ENCODE results near the gene CHD9NB. TPM values are rescaled to one million over a fixed set of nuclear protein-coding genes. Genes with fewer than 3 reads are reported as not detected.

The CHD9NB gene
- total RNA-seq, 4 donors from 2014 or later: 4.6 to 15.4 (median 10.0) TPM

GRCh38 chr16:53031323-53031942 lies 21.3 kb downstream of the CHD9NB start:
- TF ChIP-seq POLR2A (IDR thresholded peaks at IDR 0.05): no peak
- TF ChIP-seq, protein P1, sequence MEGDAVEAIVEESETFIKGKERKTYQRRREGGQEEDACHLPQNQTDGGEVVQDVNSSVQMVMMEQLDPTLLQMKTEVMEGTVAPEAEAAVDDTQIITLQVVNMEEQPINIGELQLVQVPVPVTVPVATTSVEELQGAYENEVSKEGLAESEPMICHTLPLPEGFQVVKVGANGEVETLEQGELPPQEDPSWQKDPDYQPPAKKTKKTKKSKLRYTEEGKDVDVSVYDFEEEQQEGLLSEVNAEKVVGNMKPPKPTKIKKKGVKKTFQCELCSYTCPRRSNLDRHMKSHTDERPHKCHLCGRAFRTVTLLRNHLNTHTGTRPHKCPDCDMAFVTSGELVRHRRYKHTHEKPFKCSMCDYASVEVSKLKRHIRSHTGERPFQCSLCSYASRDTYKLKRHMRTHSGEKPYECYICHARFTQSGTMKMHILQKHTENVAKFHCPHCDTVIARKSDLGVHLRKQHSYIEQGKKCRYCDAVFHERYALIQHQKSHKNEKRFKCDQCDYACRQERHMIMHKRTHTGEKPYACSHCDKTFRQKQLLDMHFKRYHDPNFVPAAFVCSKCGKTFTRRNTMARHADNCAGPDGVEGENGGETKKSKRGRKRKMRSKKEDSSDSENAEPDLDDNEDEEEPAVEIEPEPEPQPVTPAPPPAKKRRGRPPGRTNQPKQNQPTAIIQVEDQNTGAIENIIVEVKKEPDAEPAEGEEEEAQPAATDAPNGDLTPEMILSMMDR (IDR thresholded peaks at IDR 0.05): no peak
- H3K4me3 ChIP-seq (ENCODE audit: low read depth, poor library complexity, severe bottlenecking): no peak overlapping the region
- DNase-seq (ENCODE audit: low spot score in 2 of 2): no peak
- 47 to 51% methylated on average over 2 of the region's 2 CpGs for WGBS, 2 donors
- intact Hi-C loops (cut with DNase I; ENCODE audit: low total_unique reads): no loop called here

GRCh38 chr16:53029971-53030370 lies 22.7 kb downstream of the CHD9NB start:
- 72 to 83% methylated on average over 3 of the region's 3 CpGs for WGBS, 2 donors
- no peak overlapping the region for H3K4me3 ChIP-seq (ENCODE audit: low read depth, poor library complexity, severe bottlenecking)
- TF ChIP-seq, protein P1 (IDR thresholded peaks at IDR 0.05): no peak
- no peak for TF ChIP-seq POLR2A (IDR thresholded peaks at IDR 0.05)
- intact Hi-C loops (cut with DNase I; ENCODE audit: low total_unique reads): no loop called here
- no peak for DNase-seq (ENCODE audit: low spot score in 2 of 2)

DNA sequence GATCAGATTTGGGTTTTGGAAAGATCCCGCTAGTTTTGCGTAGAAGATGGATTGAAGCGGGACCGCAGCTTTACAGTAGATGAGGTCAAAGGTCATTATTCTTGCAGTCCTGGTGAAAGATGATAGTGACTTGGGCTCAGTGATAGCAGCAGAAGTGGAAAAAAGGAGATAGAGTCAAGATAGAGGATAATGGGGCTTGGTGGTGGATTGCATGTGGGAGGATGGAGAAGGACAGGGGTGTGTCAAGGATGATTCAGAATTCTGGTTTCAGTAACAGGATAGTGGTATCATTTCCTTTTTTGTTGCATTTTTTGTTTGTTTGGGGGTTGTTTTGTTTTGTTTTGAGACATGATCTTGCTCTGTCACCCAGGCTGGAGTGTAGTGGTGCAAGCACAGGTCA lies 28.7 kb downstream of the CHD9NB start:
- DNase-seq (ENCODE audit: low spot score in 2 of 2): no peak
- WGBS, 2 donors: 95 to 98% methylated on average over 4 of the region's 4 CpGs
- intact Hi-C loops (cut with DNase I; ENCODE audit: low total_unique reads): loop anchor here (5.0 kb wide), 1 partner anchor 832 kb away; no protein-coding TSS in a partner anchor
- TF ChIP-seq, protein P1 (IDR thresholded peaks at IDR 0.05): no peak
- TF ChIP-seq POLR2A (IDR thresholded peaks at IDR 0.05): no peak
- H3K4me3 ChIP-seq (ENCODE audit: low read depth, poor library complexity, severe bottlenecking): no peak overlapping the region

DNA sequence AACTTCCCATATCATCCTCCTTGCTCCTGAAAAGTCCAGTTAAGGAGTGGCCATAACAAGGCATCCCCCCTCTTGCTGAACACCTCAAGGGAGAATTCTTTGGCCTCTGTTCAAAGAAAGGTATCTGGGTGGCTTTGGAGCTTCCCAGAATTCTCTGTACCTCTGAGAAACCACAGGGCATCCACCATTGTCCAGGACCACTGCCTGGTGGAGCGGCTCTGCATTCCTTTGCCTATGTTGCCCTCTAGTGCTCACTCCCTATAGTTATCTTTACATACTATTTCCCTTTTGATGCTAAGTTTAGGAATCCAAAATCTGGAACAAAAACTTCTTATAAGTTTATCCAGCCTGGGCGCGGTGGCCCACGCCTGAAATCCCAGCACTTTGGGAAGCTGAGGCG lies 30.3 kb downstream of the CHD9NB start:
- no peak for DNase-seq (ENCODE audit: low spot score in 2 of 2)
- no peak overlapping the region for H3K4me3 ChIP-seq (ENCODE audit: low read depth, poor library complexity, severe bottlenecking)
- intact Hi-C loops (cut with DNase I; ENCODE audit: low total_unique reads): loop anchor here (5.0 kb wide), 1 partner anchor 830 kb away; no protein-coding TSS in a partner anchor
- TF ChIP-seq, protein P1 (IDR thresholded peaks at IDR 0.05): no peak
- TF ChIP-seq POLR2A (IDR thresholded peaks at IDR 0.05): no peak
- WGBS, 2 donors: 5 to 14% methylated on average over 5 of the region's 5 CpGs

DNA sequence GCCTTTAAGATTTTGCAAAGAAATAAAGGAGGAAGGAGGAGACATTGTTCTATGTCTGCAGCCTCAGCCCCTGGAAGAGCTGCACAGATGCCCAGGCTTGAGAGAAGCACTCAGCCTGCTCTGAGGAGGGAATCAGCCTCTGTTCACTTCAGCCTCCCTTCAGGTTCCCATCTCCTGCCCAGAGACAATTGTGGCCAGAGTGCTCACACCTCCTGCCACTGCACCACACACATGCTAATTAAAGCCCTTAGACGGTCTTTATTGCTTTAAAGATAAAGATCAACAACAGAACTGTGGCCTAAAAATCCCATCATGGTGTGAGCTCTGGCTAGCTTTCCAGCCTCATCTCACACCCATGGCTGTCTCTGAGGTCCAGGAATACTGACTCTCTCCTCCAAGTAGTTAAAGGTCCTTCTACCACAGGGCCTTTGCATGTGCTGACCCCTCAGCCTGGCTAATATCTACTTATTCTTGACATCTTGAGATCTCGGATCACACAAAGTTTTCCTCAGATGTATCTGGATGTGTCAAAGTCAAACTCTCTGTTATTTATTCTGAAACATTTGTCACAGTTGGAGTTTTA lies 33.8 kb downstream of the CHD9NB start:
- no peak for TF ChIP-seq POLR2A (IDR thresholded peaks at IDR 0.05)
- TF ChIP-seq, protein P1 (IDR thresholded peaks at IDR 0.05): no peak
- no peak overlapping the region for H3K4me3 ChIP-seq (ENCODE audit: low read depth, poor library complexity, severe bottlenecking)
- intact Hi-C loops (cut with DNase I; ENCODE audit: low total_unique reads): loop anchor here (10.0 kb wide), 1 partner anchor 954 kb away; no protein-coding TSS in a partner anchor
- DNase-seq (ENCODE audit: low spot score in 2 of 2): no peak
- 81 to 89% methylated on average over 2 of the region's 2 CpGs for WGBS, 2 donors

Measured in lower leg skin (tissue), 4 donors.